Epithelial cell of proximal tubule (primary cell): Measurements from ENCODE around the gene RPA1. TPM values are rescaled to one million over a fixed set of nuclear protein-coding genes. Genes with fewer than 3 reads are reported as not detected.

Experiments
- DNase-seq: peaks from one replicate; pipeline ENCODE4 v3.0.0-alpha.2; 2011; ENCODE audit warnings: low read depth
- H3K4me3 ChIP-seq: 2 replicates; pipeline ENCODE4 v1.5.1; 2011; ENCODE audit warnings: low read depth, mild to moderate bottlenecking, low read length
- CTCF ChIP-seq: conservative IDR thresholded peaks from 2 replicates; pipeline ENCODE4 v1.5.1; 2012; ENCODE audit warnings: low read depth, mild to moderate bottlenecking, low read length
- total RNA-seq: library from RNA; depleted of rRNA; stranded (reverse); fragments of >200 nt; gene quantifications from 2 replicates; pipeline ENCODE4 v1.2.3, GENCODE V29; 2015

RPA1 gene
- total RNA-seq, 1 donor from 2014 or later, result 28.5 TPM

- no peak for TF ChIP-seq CTCF
- DNase-seq, result no peak
- H3K4me3 ChIP-seq, result no peak overlapping the region
These were observed 43.6 kb downstream of the RPA1 start for GRCh38 chr17:1873418-1873817.

GRCh38 chr17:1875597-1875996 is 45.8 kb downstream of the RPA1 start:
- no peak overlapping the region for H3K4me3 ChIP-seq
- no peak for TF ChIP-seq CTCF
- no peak for DNase-seq

GRCh38 chr17:1878419-1879121 is 48.8 kb downstream of the RPA1 start:
- DNase-seq, result no peak
- no peak overlapping the region for H3K4me3 ChIP-seq
- TF ChIP-seq CTCF, result no peak

DNA sequence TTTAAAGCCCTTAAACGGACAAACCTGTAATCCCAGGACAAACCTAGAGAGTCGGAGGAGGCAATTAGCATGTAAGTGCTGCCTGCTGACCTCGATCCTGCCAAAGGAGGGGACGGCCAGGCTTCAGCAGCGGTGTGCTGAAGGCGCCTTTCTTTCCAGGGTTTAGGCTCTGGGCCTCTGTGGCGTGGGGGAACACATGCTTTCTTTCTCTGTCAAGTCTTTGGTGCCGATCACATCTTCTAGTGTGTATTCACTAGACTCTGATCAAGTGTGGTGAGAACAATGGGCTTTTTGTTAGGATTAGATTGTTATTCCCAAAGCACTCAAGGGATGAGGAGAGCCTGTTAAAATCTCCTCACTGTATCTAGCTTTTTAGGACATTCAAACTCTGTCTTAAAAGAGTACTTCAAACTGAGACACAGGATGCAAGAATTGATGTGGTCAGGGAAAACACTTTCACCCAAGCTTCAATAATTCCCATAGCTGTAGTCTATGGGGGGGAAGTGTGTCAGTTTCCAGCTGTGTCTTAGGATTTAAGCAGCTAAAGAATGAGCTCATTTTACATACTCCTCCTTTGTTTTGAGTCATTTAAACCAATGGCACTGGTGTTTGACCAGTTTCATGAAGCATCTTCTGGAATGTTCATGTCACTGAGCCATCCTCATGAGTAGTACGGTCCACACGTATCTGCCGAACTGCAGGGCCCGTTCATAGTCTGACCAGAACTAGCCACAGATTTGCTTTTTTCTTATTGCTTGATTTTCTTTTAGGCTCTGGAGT is 51.2 kb downstream of the RPA1 start:
- TF ChIP-seq CTCF, result no peak
- DNase-seq, result no peak
- no peak overlapping the region for H3K4me3 ChIP-seq

DNA sequence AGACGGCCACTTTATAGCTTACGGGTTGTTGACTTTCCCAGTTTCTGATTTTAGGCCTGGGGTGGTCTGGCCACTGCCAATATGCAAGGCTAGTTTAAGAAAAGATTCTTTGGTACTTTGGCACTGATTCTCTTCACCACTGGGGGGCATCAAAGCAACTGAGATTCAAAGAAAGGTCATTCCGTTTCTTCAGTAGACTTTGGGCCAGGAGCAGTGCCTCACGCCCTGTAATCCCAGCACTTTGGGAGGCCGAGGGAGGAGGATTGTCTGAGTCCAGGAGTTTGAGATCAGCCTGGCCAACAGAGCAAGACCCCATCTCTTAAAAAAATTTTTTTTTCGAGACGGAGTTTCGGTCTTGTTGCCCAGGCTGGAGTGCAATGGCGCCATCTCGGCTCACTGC is 53.0 kb downstream of the RPA1 start:
- DNase-seq, result no peak
- no peak overlapping the region for H3K4me3 ChIP-seq
- peak; percentile 71 for TF ChIP-seq CTCF

DNA sequence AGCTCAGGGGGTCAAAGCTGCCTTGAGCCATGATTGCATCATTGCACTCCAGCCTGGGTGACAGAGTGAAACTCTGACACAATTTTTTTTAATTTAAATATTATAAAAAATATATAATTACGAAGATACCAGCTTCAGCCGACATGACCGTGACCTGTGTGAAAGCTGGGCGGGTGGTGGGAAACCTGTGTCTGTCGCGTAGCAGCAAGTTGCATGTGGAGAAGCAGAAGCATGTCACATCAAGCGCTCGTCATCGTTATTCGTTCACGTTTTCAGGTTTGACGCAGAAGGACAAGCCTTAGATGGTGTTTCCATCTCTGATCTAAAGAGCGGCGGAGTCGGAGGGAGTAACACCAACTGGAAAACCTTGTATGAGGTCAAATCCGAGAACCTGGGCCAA is 53.7 kb downstream of the RPA1 start:
- no peak overlapping the region for H3K4me3 ChIP-seq
- no peak for DNase-seq
- TF ChIP-seq CTCF, result no peak
